Muscle of leg (tissue), 11 donors: ENCODE measurements around the gene SMIM32. TPM values are rescaled to one million over a fixed set of nuclear protein-coding genes. Genes with fewer than 3 reads are reported as not detected.

Experiments
- DNase-seq: peaks from one replicate; pipeline ENCODE4 v3.0.0; 2013
- H3K27ac ChIP-seq: one replicate; pipeline ENCODE4 v1.5.1; 2013; ENCODE audit warnings: mild to moderate bottlenecking, low read length, control low read depth
- H3K27me3 ChIP-seq: one replicate; pipeline ENCODE4 v1.6.1; 2013; ENCODE audit warnings: low read length; ENCODE audit not compliant: control insufficient read depth, insufficient read depth
- H3K36me3 ChIP-seq: one replicate; pipeline ENCODE4 v1.6.1; 2013; ENCODE audit warnings: low read length; ENCODE audit not compliant: control insufficient read depth, insufficient read depth
- H3K4me1 ChIP-seq: one replicate; pipeline ENCODE4 v1.6.1; 2013; ENCODE audit warnings: low read length; ENCODE audit not compliant: control insufficient read depth, insufficient read depth
- H3K4me3 ChIP-seq: one replicate; pipeline ENCODE4 v1.5.1; 2013; ENCODE audit warnings: low read length, control low read depth
- H3K9me3 ChIP-seq: replicated peaks from 2 replicates; pipeline ENCODE4 v1.6.1; 2013; ENCODE audit warnings: low read depth, low read length; ENCODE audit not compliant: control insufficient read depth
- WGBS: methylation state at CpG from one replicate; pipeline ENCODE4 v1.1.5; 2013; ENCODE audit warnings: missing lambda C conversion rate; ENCODE audit not compliant: insufficient coverage; 5-methylcytosine and 5-hydroxymethylcytosine counted together
- polyA plus RNA-seq, 8 donors: library from polyadenylated mRNA; unstranded; fragments of 120-200 nt; gene quantifications; one replicate each; pipeline versions ENCODE4 v1.2.1 to v1.2.3, GENCODE V29; 2013; ENCODE audit warnings: inconsistent platforms in 1 of 8, low replicate concordance in 1 of 8; ENCODE audit not compliant: insufficient read length in 8 of 8, insufficient read depth in 1 of 8
- total RNA-seq: library from RNA; stranded (reverse); fragments of 120-200 nt; gene quantifications from one replicate; pipeline ENCODE4 v1.2.4, GENCODE V29; 2013

The SMIM32 gene
- total and polyA plus RNA-seq, 9 donors, result 0.04 to 1.7 (median 0.17) TPM; not detected in 1

DNA sequence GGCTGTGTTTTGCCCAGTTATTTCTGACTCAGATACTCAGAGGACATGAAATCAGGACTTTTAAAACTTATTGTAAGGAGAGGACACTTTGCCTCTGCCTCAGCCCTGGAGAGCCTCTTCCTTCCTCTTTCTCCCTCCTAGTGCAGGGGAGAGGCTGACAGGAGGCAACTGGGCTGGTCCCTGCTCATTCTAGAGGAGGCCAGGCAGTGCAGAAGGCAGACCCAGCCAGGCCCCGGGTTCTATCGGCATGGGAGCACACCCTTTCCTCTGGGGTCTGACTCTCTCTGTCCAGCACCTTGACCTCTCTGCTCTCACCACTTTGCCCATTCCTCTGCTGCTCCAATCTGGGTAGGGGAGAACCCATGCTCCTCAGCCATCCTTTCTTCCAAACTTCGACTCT, 16.0 kb upstream of the SMIM32 start:
- no peaks in the 10 kb centered on the region for H3K9me3 ChIP-seq
- no peaks in the 10 kb centered on the region for H3K4me1 ChIP-seq
- DNase-seq, result no peak
- H3K36me3 ChIP-seq, result no peaks in the 10 kb centered on the region
- H3K4me3 ChIP-seq, result no peak overlapping the region
- no peak overlapping the region for H3K27ac ChIP-seq
- H3K27me3 ChIP-seq, result peaks cover 2% of the 10 kb centered on the region
- WGBS, result 54% methylated on average over 3 of the region's 3 CpGs

DNA sequence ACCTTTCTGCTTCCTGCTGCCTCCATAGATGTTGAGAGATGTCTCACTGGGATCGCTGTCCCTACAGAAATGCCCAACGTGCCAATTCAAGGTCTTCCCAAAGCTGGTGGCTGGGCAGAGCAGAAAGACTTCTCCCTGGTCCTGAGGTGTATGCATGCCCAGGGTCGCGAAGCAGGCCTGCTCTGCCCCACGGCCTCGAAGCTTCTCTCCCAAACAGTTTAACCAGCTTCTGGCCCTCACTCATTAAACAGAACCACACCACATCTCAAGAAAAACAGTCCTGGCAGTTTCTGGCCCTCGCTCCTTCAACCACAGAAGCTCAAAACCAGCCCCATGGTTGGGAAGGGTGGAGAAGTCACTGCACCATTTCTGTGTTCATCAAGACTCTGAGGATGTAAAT, 14.7 kb upstream of the SMIM32 start:
- Histone ChIP-seq H3K27ac (no peak overlapping the region), H3K27me3 (peaks cover 3% of the 10 kb centered on the region), H3K4me3 (no peak overlapping the region), H3K4me1 (peaks cover 2% of the 10 kb centered on the region), H3K36me3 (no peaks in the 10 kb centered on the region), H3K9me3 (no peaks in the 10 kb centered on the region)
- 92% methylated on average over 6 of the region's 7 CpGs for WGBS
- DNase-seq, result no peak

DNA sequence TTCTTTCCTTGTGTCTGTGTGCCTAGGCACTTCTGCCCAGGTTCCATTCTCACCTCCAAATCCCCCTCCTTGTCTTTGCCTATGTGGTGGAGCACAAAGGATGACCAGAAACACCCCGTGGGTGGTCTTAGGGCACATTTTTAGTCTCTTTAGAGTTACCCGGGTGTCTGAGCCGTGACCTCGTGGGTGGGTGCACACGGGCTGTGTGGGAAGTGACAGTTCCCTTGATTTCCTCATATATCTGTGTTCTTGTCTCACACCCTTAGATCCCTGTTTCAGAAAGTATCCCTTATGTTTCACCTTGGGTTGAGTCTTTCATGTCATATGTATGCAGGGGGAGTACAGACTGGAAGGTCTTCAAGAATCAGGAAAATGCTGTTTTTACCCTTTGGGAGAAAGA, 13.4 kb upstream of the SMIM32 start:
- no peak overlapping the region for H3K27ac ChIP-seq
- H3K9me3 ChIP-seq, result no peaks in the 10 kb centered on the region
- WGBS, result 80% methylated on average over 2 of the region's 5 CpGs
- peaks cover 2% of the 10 kb centered on the region for H3K4me1 ChIP-seq
- no peak overlapping the region for H3K4me3 ChIP-seq
- DNase-seq, result no peak
- no peaks in the 10 kb centered on the region for H3K36me3 ChIP-seq
- peaks cover 7% of the 10 kb centered on the region for H3K27me3 ChIP-seq

DNA sequence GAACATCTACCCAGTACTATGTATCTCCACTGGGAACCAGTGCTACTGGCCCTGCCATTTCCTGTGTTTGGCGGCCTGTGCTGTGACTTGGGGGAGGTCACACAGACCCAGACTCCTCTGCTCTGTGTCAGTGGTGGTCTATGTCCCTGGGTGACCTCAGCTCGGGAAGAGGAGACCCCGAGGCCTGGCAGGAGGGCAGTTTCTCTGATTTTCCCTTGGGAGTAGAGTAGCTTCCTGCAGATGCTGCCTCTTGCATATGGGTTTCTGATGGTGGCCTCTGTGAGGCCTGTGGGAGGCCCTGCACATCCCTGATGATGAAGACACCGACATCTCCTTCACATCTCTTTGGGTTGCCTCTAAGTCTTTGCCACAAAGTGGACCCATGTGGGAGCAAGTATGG, 13.0 kb upstream of the SMIM32 start:
- no peak for DNase-seq
- peaks cover 6% of the 10 kb centered on the region for H3K27me3 ChIP-seq
- peaks cover 2% of the 10 kb centered on the region for H3K4me1 ChIP-seq
- H3K4me3 ChIP-seq, result no peak overlapping the region
- 52% methylated on average over 3 of the region's 4 CpGs for whole genome bisulfite sequencing
- no peaks in the 10 kb centered on the region for H3K9me3 ChIP-seq
- H3K36me3 ChIP-seq, result no peaks in the 10 kb centered on the region
- no peak overlapping the region for H3K27ac ChIP-seq

DNA sequence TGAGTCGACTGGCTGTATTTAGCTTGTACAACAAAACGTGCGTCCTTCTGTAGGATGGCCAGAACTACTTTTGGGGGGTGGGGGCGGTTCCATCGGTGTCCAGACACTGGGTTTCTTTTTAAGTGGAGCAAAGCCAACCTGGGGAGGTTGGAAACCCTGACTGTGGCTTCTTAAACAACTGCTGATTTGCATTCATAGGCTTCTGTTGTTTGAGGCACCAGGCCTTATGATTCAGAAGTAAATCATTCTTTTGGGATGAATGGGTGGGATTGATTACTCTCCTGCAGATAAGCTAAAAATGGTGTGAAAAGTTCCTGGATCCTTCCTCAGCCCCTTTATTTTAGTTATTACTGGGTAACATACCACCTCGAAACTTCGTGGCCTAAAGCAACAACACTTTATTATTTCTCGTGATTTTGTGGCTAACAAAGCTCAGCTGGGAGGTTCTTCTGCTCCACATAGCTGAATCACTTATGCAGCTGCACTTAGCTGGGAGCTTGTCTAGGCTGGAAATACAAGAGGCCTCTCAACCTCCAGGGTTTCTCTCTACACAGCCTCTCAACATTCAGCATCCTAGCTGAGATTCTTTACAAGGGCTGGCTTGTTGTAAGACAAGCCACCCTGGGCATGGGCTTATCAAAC, 12.2 kb upstream of the SMIM32 start:
- H3K4me3 ChIP-seq, result no peak overlapping the region
- H3K9me3 ChIP-seq, result no peaks in the 10 kb centered on the region
- no peak overlapping the region for H3K27ac ChIP-seq
- H3K36me3 ChIP-seq, result no peaks in the 10 kb centered on the region
- DNase-seq, result no peak
- 89% methylated on average over 8 of the region's 8 CpGs for WGBS
- peaks cover 6% of the 10 kb centered on the region for H3K27me3 ChIP-seq
- peaks cover 2% of the 10 kb centered on the region for H3K4me1 ChIP-seq

DNA sequence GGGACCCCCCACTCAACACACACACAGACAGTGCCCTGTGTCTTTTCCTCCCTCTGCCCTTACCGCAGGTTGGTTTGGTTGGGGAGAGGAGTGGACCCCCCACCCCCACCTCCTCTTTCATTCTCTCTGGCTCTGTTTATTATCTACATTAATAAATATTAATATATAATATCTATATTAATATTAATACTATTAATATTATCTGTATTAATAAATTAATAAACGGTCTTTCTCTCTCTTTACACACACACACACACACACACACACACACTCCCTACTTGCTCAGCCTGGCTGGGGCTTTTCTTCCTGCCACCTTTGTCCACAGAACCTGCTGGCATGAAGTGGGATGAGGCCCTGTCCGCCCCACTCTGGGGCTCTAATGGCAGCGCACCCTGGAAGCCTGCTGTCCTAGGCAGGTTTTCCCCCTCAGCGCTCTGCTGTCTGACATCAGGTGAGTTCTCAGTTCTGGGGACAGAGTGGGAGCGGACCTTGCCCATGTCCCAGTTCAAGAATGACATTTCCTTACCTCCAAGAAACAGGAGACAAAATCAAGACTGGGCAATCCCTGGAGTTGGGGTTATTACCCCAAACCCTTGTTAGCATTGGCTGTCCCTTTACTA, 10.5 kb upstream of the SMIM32 start:
- Histone ChIP-seq H3K27me3 (peaks cover 12% of the 10 kb centered on the region), H3K4me3 (no peak overlapping the region), H3K36me3 (no peaks in the 10 kb centered on the region), H3K27ac (no peak overlapping the region), H3K4me1 (peaks cover 2% of the 10 kb centered on the region), H3K9me3 (no peaks in the 10 kb centered on the region)
- no peak for DNase-seq
- WGBS, result 96% methylated on average over 4 of the region's 6 CpGs

DNA sequence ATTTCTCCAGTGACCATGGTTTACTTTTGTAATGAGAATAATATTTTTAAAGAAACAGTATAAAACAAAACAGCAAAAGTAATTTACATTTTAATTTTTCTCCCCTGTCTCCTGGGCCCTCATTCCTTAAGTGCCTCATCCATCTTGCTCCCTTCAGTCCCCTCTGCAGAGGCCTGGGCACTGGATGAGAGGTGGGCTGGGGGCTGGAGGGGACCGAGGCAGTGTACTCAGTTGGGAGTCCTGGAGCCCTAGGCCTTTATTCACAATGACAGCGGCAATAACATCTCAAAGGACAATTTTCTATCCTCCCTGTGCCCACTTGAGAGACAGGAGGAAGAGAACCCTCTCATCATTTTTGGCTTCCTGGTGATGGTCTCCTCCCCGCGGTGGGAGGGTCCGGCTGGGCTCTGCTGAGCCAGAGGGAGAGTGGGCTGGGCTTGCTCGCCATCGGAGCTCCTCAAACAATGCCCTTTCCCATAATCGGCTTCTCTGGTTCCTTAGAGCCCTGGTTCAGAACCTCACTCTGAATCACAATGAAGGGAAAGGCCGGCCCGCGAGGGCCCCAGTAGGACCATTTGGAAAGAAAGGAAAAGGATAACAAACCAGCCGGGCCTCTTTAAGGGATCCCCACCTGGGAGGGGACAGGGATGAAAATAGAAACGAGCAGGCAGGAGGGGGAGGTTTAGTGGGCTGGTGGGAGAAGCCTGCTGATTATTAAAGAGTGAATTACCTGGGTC, 9.7 kb upstream of the SMIM32 start:
- WGBS, result 0% methylated on average over 2 of the region's 13 CpGs
- Histone ChIP-seq H3K27me3 (peaks cover 12% of the 10 kb centered on the region), H3K4me3 (no peak overlapping the region), H3K36me3 (no peaks in the 10 kb centered on the region), H3K4me1 (peaks cover 2% of the 10 kb centered on the region), H3K27ac (no peak overlapping the region), H3K9me3 (no peaks in the 10 kb centered on the region)
- peak; percentile 35 for DNase-seq

DNA sequence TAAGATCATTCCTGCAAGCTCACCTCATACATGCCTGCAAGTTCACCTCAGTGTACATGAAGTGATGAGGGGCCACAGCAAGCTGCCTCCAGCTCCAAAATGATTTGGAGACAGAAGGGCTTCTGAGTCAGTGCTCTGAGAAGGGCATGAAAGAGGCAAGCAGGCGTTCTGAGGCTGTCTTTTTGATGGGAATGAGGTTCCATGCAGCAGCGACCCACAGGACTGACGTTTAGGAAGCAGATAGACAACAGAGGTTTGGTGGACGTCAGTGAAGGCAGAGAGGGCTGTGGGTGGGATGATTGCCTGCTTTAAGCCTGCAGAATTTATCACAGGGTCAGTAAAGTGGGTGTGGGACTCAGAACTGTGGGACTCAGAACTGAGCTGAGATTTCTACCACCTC, 8.9 kb upstream of the SMIM32 start:
- Histone ChIP-seq H3K9me3 (no peaks in the 10 kb centered on the region), H3K27me3 (peaks cover 12% of the 10 kb centered on the region), H3K27ac (no peak overlapping the region), H3K4me3 (no peak overlapping the region), H3K36me3 (no peaks in the 10 kb centered on the region), H3K4me1 (peaks cover 2% of the 10 kb centered on the region)
- 59% methylated on average over 4 of the region's 4 CpGs for WGBS
- no peak for DNase-seq

DNA sequence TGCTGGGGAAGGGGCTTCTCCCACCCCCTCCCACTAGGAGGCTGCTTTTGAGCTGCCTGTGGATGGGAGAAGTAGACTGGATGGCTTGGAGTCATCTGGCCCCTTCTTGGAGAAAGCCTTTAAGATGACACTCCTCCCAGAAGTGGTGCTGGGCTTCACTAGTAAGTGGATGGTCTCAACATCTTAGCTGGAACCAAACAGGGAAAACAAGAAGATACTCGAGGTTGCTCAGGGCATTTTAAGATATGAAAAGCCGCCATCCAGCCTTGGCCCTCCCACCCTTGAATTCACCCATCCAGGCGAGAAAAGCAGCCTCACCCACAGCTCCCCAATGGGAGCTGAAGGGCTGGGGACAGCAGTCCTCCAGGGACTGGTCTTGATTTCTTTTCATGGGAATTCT, 7.8 kb upstream of the SMIM32 start:
- Histone ChIP-seq H3K27ac (no peak overlapping the region), H3K9me3 (no peaks in the 10 kb centered on the region), H3K4me1 (peaks cover 2% of the 10 kb centered on the region), H3K27me3 (peaks cover 12% of the 10 kb centered on the region), H3K4me3 (no peak overlapping the region), H3K36me3 (no peaks in the 10 kb centered on the region)
- WGBS, result 100% methylated on average over 1 of the region's 3 CpGs
- no peak for DNase-seq

DNA sequence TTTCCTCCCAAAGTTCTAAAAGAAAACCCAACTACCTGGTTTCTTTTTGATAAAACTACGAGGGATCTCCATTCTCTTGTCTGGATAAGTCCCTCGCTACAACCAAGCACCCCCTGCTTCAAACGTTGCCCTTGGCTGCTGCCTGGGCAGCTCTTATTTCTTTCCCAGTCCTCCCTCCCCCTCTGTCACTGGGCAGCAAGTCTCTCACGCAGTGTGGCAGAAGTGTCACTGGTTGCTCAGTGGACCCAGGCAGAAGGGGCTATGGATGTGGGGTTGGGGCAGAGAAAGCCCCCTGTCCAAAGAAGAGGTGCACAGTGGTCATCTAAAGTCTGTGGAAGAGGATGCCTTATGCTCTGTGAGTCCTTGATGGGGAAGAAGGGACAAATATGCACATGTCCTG, 7.2 kb upstream of the SMIM32 start:
- Histone ChIP-seq H3K4me1 (peaks cover 2% of the 10 kb centered on the region), H3K36me3 (no peaks in the 10 kb centered on the region), H3K9me3 (no peaks in the 10 kb centered on the region), H3K4me3 (no peak overlapping the region), H3K27me3 (peaks cover 16% of the 10 kb centered on the region), H3K27ac (no peak overlapping the region)
- 33% methylated on average over 1 of the region's 4 CpGs for WGBS
- no peak for DNase-seq
